Mammary epithelial cell (primary cell): Measurements from ENCODE around the gene GRN.

Source experiments
- CTCF ChIP-seq, 2 donors: IDR thresholded peaks in 1 of 2; conservative IDR thresholded peaks in 1 of 2; 2 replicates each; pipeline ENCODE4 v1.5.1; 2011 to 2012; ENCODE audit warnings: inconsistent platforms in 2 of 2, low read length in 2 of 2, mild to moderate bottlenecking in 2 of 2, control low read depth in 1 of 2, low read depth in 1 of 2; ENCODE audit not compliant: insufficient read depth in 1 of 2; ENCODE audit errors: extremely low read depth in 1 of 2
- EZH2 ChIP-seq: IDR thresholded peaks from 2 replicates; pipeline ENCODE4 v1.6.1; 2012; ENCODE audit warnings: low read length, inconsistent platforms, borderline replicate concordance

- TF ChIP-seq CTCF (conservative IDR thresholded peaks at IDR 0.05 in 1 of 2, IDR thresholded peaks at IDR 0.05 in 1 of 2; ENCODE audit: extremely low read depth in 1 of 2, insufficient read depth in 1 of 2, low read depth in 1 of 2, low read length in 2 of 2), result no peak
- no peak for TF ChIP-seq EZH2
These were observed 17.4 kb downstream of the GRN start for GRCh38 chr17:44362459-44362948.
